HepG2 (cell line): ENCODE data around the gene RAD9A. TPM values are rescaled to one million over a fixed set of nuclear protein-coding genes. Genes with fewer than 3 reads are reported as not detected.

Source experiments
- ATAC-seq: fragments of 200-7000 bp; cut with Tn5 transposase; 3 replicates; pipeline ENCODE4 v1.9.1; 2020; ENCODE audit warnings: mild to moderate bottlenecking, moderate library complexity
- BruUV-seq: library from RNA; stranded (reverse); fragments of 400-500 nt; replicated peaks from 2 replicates; lab custom pipeline; 2021; lab: Mats Ljungman, UMichigan
- CTCF ChIA-PET: fragments of 300-600 bp; formaldehyde crosslinking; extraction: SDS; loops from one replicate; lab custom pipeline; 2021; ENCODE audit warnings: low total read pairs, inconsistent platforms, low intra/inter-chr PET ratio; lab: Yijun Ruan, JAX
- POLR2A ChIA-PET: fragments of 350-600 bp; sonication (Branson Sonifier 250); formaldehyde crosslinking; loops from one replicate; lab custom pipeline; 2020; ENCODE audit warnings: antibody characterized with exemption, inconsistent platforms; lab: Yijun Ruan, JAX
- DNase-seq: peaks from one replicate; pipeline ENCODE4 v3.0.0-alpha.2; 2015; ENCODE audit warnings: low spot score
- FAIRE-seq: peaks from 3 replicates; lab custom pipeline; 2011; peaks lifted over from hg19 to GRCh38; lab: Jason Lieb, UNC
- H2AFZ ChIP-seq: one replicate; pipeline ENCODE4 v1.6.1; 2011; ENCODE audit warnings: low read length, inconsistent platforms
- H3K27ac ChIP-seq: fragments of 300-600 bp; 3 replicates; pipeline ENCODE4 v1.8.0; 2011; ENCODE audit warnings: mixed run types, mild to moderate bottlenecking, mixed read lengths, low read length, inconsistent platforms; ENCODE audit not compliant: insufficient read depth; ENCODE audit errors: extremely low read length
- H3K27me3 ChIP-seq, 2 experiments: fragments of 200-600 bp in 1 of 2; 2 replicates in 1 of 2; 3 replicates in 1 of 2; pipeline versions ENCODE4 v1.6.0 to v1.8.0; 2011; ENCODE audit warnings: low read length in 2 of 2, mild to moderate bottlenecking in 2 of 2, moderate library complexity in 2 of 2, inconsistent platforms in 1 of 2; ENCODE audit not compliant: insufficient read depth in 2 of 2, control insufficient read depth in 1 of 2
- H3K36me3 ChIP-seq, 2 experiments: fragments of 200-600 bp in 1 of 2; replicated peaks in 1 of 2; 2 replicates in 1 of 2; 3 replicates in 1 of 2; pipeline versions ENCODE4 v1.5.1 to v1.8.0; 2011; ENCODE audit warnings: low read length in 2 of 2, inconsistent platforms in 1 of 2; ENCODE audit not compliant: insufficient read depth in 2 of 2, control insufficient read depth in 1 of 2
- H3K4me1 ChIP-seq: 2 replicates; pipeline ENCODE4 v1.5.1; 2012; ENCODE audit warnings: low read length, inconsistent platforms; ENCODE audit not compliant: insufficient read depth
- H3K4me2 ChIP-seq: 2 replicates; pipeline ENCODE4 v1.6.0; 2011; ENCODE audit warnings: low read depth, low read length, inconsistent platforms
- H3K4me3 ChIP-seq, 3 experiments: fragments of 200-600 bp in 1 of 3; sonication (generic), shearing (Covaris generic) in 1 of 3; replicated peaks in 1 of 3; 2 replicates each; pipeline ENCODE4 v1.5.1; 2011 to 2016; ENCODE audit warnings: low read length in 3 of 3, inconsistent platforms in 2 of 3, low read depth in 2 of 3, mild to moderate bottlenecking in 2 of 3, control low read depth in 1 of 3, mixed read lengths in 1 of 3; ENCODE audit not compliant: insufficient read depth in 1 of 3
- H3K79me2 ChIP-seq: one replicate; pipeline ENCODE4 v1.6.1; 2011; ENCODE audit warnings: low read length, inconsistent platforms; ENCODE audit not compliant: insufficient read depth
- H3K9ac ChIP-seq: 2 replicates; pipeline ENCODE4 v1.6.0; 2011; ENCODE audit warnings: mild to moderate bottlenecking, low read depth, low read length, inconsistent platforms; ENCODE audit not compliant: insufficient read depth
- H3K9me3 ChIP-seq: 2 replicates; pipeline ENCODE4 v1.5.1; 2012; ENCODE audit warnings: mild to moderate bottlenecking, low read length
- H4K20me1 ChIP-seq: 2 replicates; pipeline ENCODE4 v1.6.0; 2011; ENCODE audit warnings: inconsistent platforms, mild to moderate bottlenecking, low read length, moderate library complexity; ENCODE audit not compliant: insufficient read depth
- ASH2L ChIP-seq: fragments of 300-600, 200-600 bp; sonication (generic); IDR thresholded peaks from 2 replicates; pipeline ENCODE4 v1.7.0; 2017; ENCODE audit warnings: low read depth, mild to moderate bottlenecking, moderate library complexity, mixed read lengths, low read length; ENCODE audit not compliant: insufficient read length
- ATRX ChIP-seq: sonication (generic); formaldehyde crosslinking; IDR thresholded peaks from 2 replicates; pipeline ENCODE4 v1.4.0; 2020; ENCODE audit warnings: missing genetic modification reagents, borderline replicate concordance
- PCBP1 ChIP-seq: fragments of 200-400 bp; formaldehyde crosslinking; IDR thresholded peaks from 2 replicates; pipeline ENCODE4 v1.6.1; 2017; ENCODE audit warnings: mild to moderate bottlenecking, low read depth, low read length, borderline replicate concordance
- PTBP1 ChIP-seq: fragments of 200-400 bp; formaldehyde crosslinking; IDR thresholded peaks from 2 replicates; pipeline ENCODE4 v1.6.1; 2018; ENCODE audit warnings: low read length, low read depth; ENCODE audit not compliant: poor library complexity, severe bottlenecking
- SATB2 ChIP-seq: sonication (generic); formaldehyde crosslinking; IDR thresholded peaks from 2 replicates; pipeline ENCODE4 v1.5.0; 2020; ENCODE audit warnings: missing genetic modification reagents
- SIX1 ChIP-seq: sonication (generic); formaldehyde crosslinking; IDR thresholded peaks from 2 replicates; pipeline ENCODE4 v1.4.0; 2020; ENCODE audit warnings: missing genetic modification reagents, borderline replicate concordance
- TEAD3 ChIP-seq: optimal IDR thresholded peaks from 2 replicates; pipeline ENCODE3; 2016; ENCODE audit warnings: borderline replicate concordance
- ZFX ChIP-seq: sonication (generic); formaldehyde crosslinking; IDR thresholded peaks from 2 replicates; pipeline ENCODE4 v1.4.0; 2020; ENCODE audit warnings: mild to moderate bottlenecking, low read depth, missing genetic modification reagents, moderate library complexity
- ZNF256 ChIP-seq: sonication (generic); formaldehyde crosslinking; conservative IDR thresholded peaks from 2 replicates; pipeline ENCODE4 v1.4.0; 2020; ENCODE audit warnings: missing genetic modification reagents
- ZSCAN20 ChIP-seq: sonication (generic); formaldehyde crosslinking; IDR thresholded peaks from 2 replicates; pipeline ENCODE4 v1.4.0; 2020; ENCODE audit warnings: missing genetic modification reagents, mild to moderate bottlenecking, borderline replicate concordance
- WGBS: methylation state at CpG from one replicate; pipeline ENCODE4 v1.1.6; 2017; ENCODE audit warnings: low lambda C conversion rate; 5-methylcytosine and 5-hydroxymethylcytosine counted together
- in situ Hi-C: cut with HindIII; loops from 2 replicates; pipeline ENCODE4 v1.10.0; 2017; ENCODE audit warnings: low pct_unique_long_range_greater_than_20kb; ENCODE audit not compliant: extremely low pct_ligation_motif_present
- intact Hi-C: fragments of 100-400 bp; cut with micrococcal nuclease; formaldehyde crosslinking; loops from one replicate; pipeline ENCODE4 v1.10.0; 2022; ENCODE audit not compliant: unreplicated experiment
- polyA plus RNA-seq, 8 experiments: library from polyadenylated mRNA; depleted of rRNA in 3 of 8; stranded (reverse) in 7 of 8; unstranded in 1 of 8; fragments of >200 nt; fragmentation: Illumina TruSeq in 4 of 8; extraction: Trizol in 4 of 8; gene quantifications; 2 replicates each; pipeline versions ENCODE4 v1.2.1 to v1.2.3, GENCODE V29; 2011 to 2016; ENCODE audit warnings: low read depth in 4 of 8, missing spikeins in 1 of 8, mixed read lengths in 1 of 8; ENCODE audit not compliant: insufficient read depth in 1 of 8
- total RNA-seq, 5 experiments: library from RNA; depleted of rRNA; stranded (reverse); fragments of >200 nt; fragmentation: Illumina TruSeq; extraction: Trizol; gene quantifications; 2 replicates each; pipeline ENCODE4 v1.2.3, GENCODE V29; 2016; ENCODE audit warnings: low read depth in 1 of 5
- TF ChIP-seq, protein P1 (sequence below), 2 experiments: sonication (generic) in 1 of 2; formaldehyde crosslinking in 1 of 2; IDR thresholded peaks; 2 replicates each; pipeline versions ENCODE4 v1.6.1 to v1.9.0; 2014 to 2022; ENCODE audit warnings: antibody characterized with exemption in 1 of 2, borderline replicate concordance in 1 of 2, inconsistent platforms in 1 of 2, low read depth in 1 of 2, missing genetic modification reagents in 1 of 2

RAD9A gene
- total and polyA plus RNA-seq, 2 of the 13 experiments (the other 11 are each of a cell fraction or from before 2014, with no cell fraction given), result 10.1 to 15.7 TPM

DNA sequence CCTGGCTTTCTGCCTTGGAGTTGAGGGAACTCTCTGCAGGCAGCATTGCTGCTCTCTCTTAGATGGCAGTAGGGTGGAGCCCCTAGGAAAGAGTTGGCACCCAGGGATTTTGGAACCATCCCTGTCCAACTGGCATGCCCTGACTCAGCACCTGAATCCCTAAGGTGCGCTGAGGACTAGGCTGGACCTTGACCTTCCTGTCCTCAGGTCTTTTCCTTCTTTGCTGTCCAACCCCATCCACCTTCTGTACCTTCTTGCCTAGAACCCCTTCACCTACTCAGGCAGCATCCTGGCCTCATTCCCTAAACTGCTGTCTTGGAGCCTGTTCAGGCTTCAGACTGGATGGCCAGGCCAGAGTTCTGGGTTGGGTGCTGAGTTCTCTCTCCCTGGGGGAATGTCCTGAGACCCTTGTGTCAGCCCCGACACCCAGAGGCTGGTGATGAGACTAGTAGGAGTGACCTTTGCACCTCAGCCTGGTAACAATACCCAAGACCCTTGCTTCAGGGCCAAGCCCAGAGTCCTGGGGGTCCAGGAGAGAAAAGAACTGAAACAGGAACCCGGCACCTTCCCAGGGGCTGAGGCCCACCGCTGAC lies 35.9 kb upstream of the RAD9A start:
- peak overlapping the region; percentile 96 for H3K4me2 ChIP-seq
- peak overlapping the region in 1 of 3 experiments; percentile 90; a peak in 2 of 6 replicates for H3K4me3 ChIP-seq
- TF ChIP-seq PTBP1 (no peak), TEAD3 (peak; percentile 27), PCBP1 (no peak)
- POLR2A ChIA-PET, result interaction anchor here (1.8 to 9.7 kb wide), 4 partner anchors 11 to 116 kb away, joined by 5 to 365 read pairs (median 16); partner anchors contain the start of genes CLCF1 and RAD9A
- in situ Hi-C loops, result no loop called here
- DNase-seq (no peak), ATAC-seq (no peak), FAIRE-seq (no peak)
- CTCF ChIA-PET, result interaction anchor here (4.1 kb wide), 1 partner anchor 27 kb away, joined by 45 read pairs; no protein-coding TSS in a partner anchor
- H4K20me1 ChIP-seq, result no peaks in the 10 kb centered on the region
- H3K27me3 ChIP-seq, result no peaks in the 10 kb centered on the region
- no peak overlapping the region for H3K27ac ChIP-seq
- peak overlapping the region; percentile 63 for H3K9ac ChIP-seq
- no peaks in the 10 kb centered on the region for H3K36me3 ChIP-seq
- no peaks in the 10 kb centered on the region for H3K79me2 ChIP-seq
- 40% methylated on average over 2 of the region's 4 CpGs for WGBS
- no peaks in the 10 kb centered on the region for H3K9me3 ChIP-seq
- H3K4me1 ChIP-seq, result peaks cover 46% of the 10 kb centered on the region
- BruUV-seq, result no TSS peak
- H2AFZ ChIP-seq, result no peak overlapping the region
- intact Hi-C loops, result loop anchor here (1.0 kb wide), 1 partner anchor 17 kb away; the partner anchor contains the start of gene CLCF1

DNA sequence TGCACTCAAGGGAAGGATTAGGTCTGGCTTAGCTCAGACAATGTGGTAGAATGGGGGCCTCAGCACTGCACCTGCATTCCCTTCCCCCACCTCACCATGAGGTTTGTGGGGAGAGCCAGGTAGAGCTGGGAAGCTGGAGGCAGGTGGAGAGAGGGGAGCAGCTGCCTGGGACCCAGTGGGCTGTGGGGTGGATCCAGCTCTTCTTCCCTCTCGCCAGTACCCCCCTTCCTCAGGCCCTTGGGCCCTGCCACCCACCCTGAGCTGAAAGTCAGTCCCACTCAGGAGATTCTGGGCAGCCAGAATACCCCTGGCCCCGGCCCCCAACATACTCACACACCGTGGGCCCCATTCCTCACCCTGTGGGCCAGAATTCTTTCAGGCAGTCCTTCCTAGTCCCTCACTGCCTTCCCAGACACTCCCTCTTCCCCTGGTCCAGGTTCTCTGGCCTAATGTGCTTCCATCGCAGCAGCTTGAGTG lies 35.4 kb upstream of the RAD9A start:
- no peaks in the 10 kb centered on the region for H3K79me2 ChIP-seq
- H3K4me2 ChIP-seq, result peak overlapping the region; percentile 96
- H3K36me3 ChIP-seq, result no peaks in the 10 kb centered on the region
- peak overlapping the region; percentile 63 for H3K9ac ChIP-seq
- no peaks in the 10 kb centered on the region for H3K27me3 ChIP-seq
- FAIRE-seq (no peak), DNase-seq (no peak), ATAC-seq (no peak)
- CTCF ChIA-PET, result interaction anchor here (0.6 to 4.1 kb wide), 3 partner anchors 12 to 26 kb away, joined by 3 to 45 read pairs (median 9); partner anchors contain the start of gene CLCF1
- POLR2A ChIA-PET, result interaction anchor here (1.8 to 9.7 kb wide), 2 partner anchors 22 to 36 kb away, joined by 5 to 365 read pairs; partner anchors contain the start of genes CLCF1 and RAD9A
- 0% methylated on average over 3 of the region's 4 CpGs for WGBS
- in situ Hi-C loops (no loop called here), intact Hi-C loops (loop anchor here (1.0 kb wide), 1 partner anchor 17 kb away; the partner anchor contains the start of gene CLCF1)
- H4K20me1 ChIP-seq, result no peaks in the 10 kb centered on the region
- no peaks in the 10 kb centered on the region for H3K9me3 ChIP-seq
- BruUV-seq, result no TSS peak
- no peak overlapping the region for H2AFZ ChIP-seq
- H3K4me1 ChIP-seq, result peaks cover 46% of the 10 kb centered on the region
- H3K27ac ChIP-seq, result no peak overlapping the region
- peak overlapping the region in 2 of 3 experiments; percentile 10 to 90; a peak in 1 of 6 replicates for H3K4me3 ChIP-seq
- no peak for TF ChIP-seq ZFX
- TF ChIP-seq SATB2 (CRISPR knock-in tag), result no peak
- no peak for TF ChIP-seq ASH2L
- TF ChIP-seq ZSCAN20 (CRISPR knock-in tag), result no peak
- TF ChIP-seq SIX1 (CRISPR knock-in tag), result no peak
- TF ChIP-seq, protein P1, sequence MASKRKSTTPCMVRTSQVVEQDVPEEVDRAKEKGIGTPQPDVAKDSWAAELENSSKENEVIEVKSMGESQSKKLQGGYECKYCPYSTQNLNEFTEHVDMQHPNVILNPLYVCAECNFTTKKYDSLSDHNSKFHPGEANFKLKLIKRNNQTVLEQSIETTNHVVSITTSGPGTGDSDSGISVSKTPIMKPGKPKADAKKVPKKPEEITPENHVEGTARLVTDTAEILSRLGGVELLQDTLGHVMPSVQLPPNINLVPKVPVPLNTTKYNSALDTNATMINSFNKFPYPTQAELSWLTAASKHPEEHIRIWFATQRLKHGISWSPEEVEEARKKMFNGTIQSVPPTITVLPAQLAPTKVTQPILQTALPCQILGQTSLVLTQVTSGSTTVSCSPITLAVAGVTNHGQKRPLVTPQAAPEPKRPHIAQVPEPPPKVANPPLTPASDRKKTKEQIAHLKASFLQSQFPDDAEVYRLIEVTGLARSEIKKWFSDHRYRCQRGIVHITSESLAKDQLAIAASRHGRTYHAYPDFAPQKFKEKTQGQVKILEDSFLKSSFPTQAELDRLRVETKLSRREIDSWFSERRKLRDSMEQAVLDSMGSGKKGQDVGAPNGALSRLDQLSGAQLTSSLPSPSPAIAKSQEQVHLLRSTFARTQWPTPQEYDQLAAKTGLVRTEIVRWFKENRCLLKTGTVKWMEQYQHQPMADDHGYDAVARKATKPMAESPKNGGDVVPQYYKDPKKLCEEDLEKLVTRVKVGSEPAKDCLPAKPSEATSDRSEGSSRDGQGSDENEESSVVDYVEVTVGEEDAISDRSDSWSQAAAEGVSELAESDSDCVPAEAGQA (IDR thresholded peaks at IDR 0.05; ENCODE audit: low read depth), result no peak
- TF ChIP-seq, protein P1 (CRISPR knock-in tag; IDR thresholded peaks at IDR 0.05; ENCODE audit: borderline replicate concordance), result no peak
- no peak for TF ChIP-seq ZNF256 (CRISPR knock-in tag)
- TF ChIP-seq ATRX, result no peak
